PC-3 (cell line): ENCODE results near the gene VASP. TPM values are rescaled to one million over a fixed set of nuclear protein-coding genes. Genes with fewer than 3 reads are reported as not detected.
A peak's percentile ranks its signal among the peaks of the same experiment; 100 is the strongest.

Experiments
- ATAC-seq: fragments of 200-7000 bp; cut with Tn5 transposase; 2 replicates; pipeline ENCODE4 v1.9.1; 2020; ENCODE audit warnings: mild to moderate bottlenecking, moderate library complexity
- BruUV-seq: library from RNA; stranded (reverse); fragments of 400-500 nt; replicated peaks from 2 replicates; lab custom pipeline; 2021; lab: Mats Ljungman, UMichigan
- CTCF ChIA-PET: fragments of 300-600 bp; sonication (Branson Sonifier 250); formaldehyde crosslinking; loops from one replicate; lab custom pipeline; 2022; ENCODE audit warnings: antibody characterized with exemption; lab: Charles Lee
- POLR2A ChIA-PET: fragments of 300-600 bp; sonication (Branson Sonifier 250); formaldehyde crosslinking; loops from one replicate; lab custom pipeline; 2022; ENCODE audit warnings: antibody characterized with exemption; ENCODE audit not compliant: unreplicated experiment; lab: Charles Lee
- DNase-seq: peaks from one replicate; pipeline ENCODE4 v3.0.0-alpha.2; 2015
- H2AFZ ChIP-seq: fragments of 300-600 bp; sonication (generic); 2 replicates; pipeline ENCODE4 v1.6.0; 2016; ENCODE audit warnings: antibody characterized with exemption, low read length
- H3F3A ChIP-seq: fragments of 300-600 bp; sonication (generic); one replicate; pipeline ENCODE4 v1.6.0; 2017; ENCODE audit warnings: antibody characterized with exemption, low read length, control low read depth, mild to moderate bottlenecking; ENCODE audit not compliant: unreplicated experiment
- H3K27ac ChIP-seq: fragments of 300-600 bp; sonication (generic); 2 replicates; pipeline ENCODE4 v1.5.1; 2016; ENCODE audit warnings: mild to moderate bottlenecking, low read length
- H3K27me3 ChIP-seq: fragments of 300-600 bp; sonication (generic); 2 replicates; pipeline ENCODE4 v1.6.1; 2016; ENCODE audit warnings: low read length, mixed read lengths
- H3K36me3 ChIP-seq: fragments of 300-600 bp; sonication (generic); 2 replicates; pipeline ENCODE4 v1.6.1; 2016; ENCODE audit warnings: low read depth, mixed run types, low read length, mixed read lengths
- H3K4me1 ChIP-seq: fragments of 300-600 bp; sonication (generic); 2 replicates; pipeline ENCODE4 v1.5.1; 2016; ENCODE audit warnings: low read length; ENCODE audit not compliant: insufficient read depth
- H3K4me2 ChIP-seq: fragments of 300-600 bp; sonication (generic); 2 replicates; pipeline ENCODE4 v1.6.0; 2016; ENCODE audit warnings: low read length
- H3K4me3 ChIP-seq: fragments of 300-600 bp; sonication (generic); 2 replicates; pipeline ENCODE4 v1.5.1; 2016; ENCODE audit warnings: mild to moderate bottlenecking, low read length, mixed read lengths
- H3K79me2 ChIP-seq: fragments of 300-600 bp; sonication (generic); 2 replicates; pipeline ENCODE4 v1.6.1; 2017; ENCODE audit warnings: low read length, mixed read lengths
- H3K9ac ChIP-seq: fragments of 300-600 bp; sonication (generic); 2 replicates; pipeline ENCODE4 v1.6.0; 2016; ENCODE audit warnings: mild to moderate bottlenecking, low read length
- H3K9me2 ChIP-seq: fragments of 300-600 bp; sonication (generic); replicated peaks from 2 replicates; pipeline ENCODE4 v1.6.1; 2016; ENCODE audit warnings: mixed run types, low read length, mixed read lengths
- H3K9me3 ChIP-seq: fragments of 300-600 bp; sonication (generic); 2 replicates; pipeline ENCODE4 v1.6.1; 2016; ENCODE audit warnings: low read length, mixed read lengths
- H4K20me1 ChIP-seq: fragments of 300-600 bp; sonication (generic); 2 replicates; pipeline ENCODE4 v1.6.1; 2016; ENCODE audit warnings: low read length, mixed read lengths
- EZH2 ChIP-seq: fragments of 300-600 bp; sonication (generic); IDR thresholded peaks from one replicate; pipeline ENCODE4 v1.6.1; 2017; ENCODE audit warnings: antibody characterized with exemption, mild to moderate bottlenecking, low read length; ENCODE audit not compliant: unreplicated experiment
- EZH2phosphoT487 ChIP-seq: fragments of 300-600 bp; sonication (generic); IDR thresholded peaks from 2 replicates; pipeline ENCODE4 v1.6.1; 2018; ENCODE audit warnings: mild to moderate bottlenecking, antibody characterized with exemption, low read length, borderline replicate concordance
- intact Hi-C: fragments of 100-400 bp; cut with micrococcal nuclease; formaldehyde crosslinking; loops from 2 replicates; pipeline ENCODE4 v1.9.0; 2023
- total RNA-seq: library from RNA; depleted of rRNA; stranded (reverse); fragments of >200 nt; gene quantifications from 2 replicates; pipeline ENCODE4 v1.2.3, GENCODE V29; 2014
- TF ChIP-seq, protein P1 (sequence below): fragments of 300-600 bp; sonication (generic); conservative IDR thresholded peaks from 2 replicates; pipeline ENCODE4 v1.5.1; 2017; ENCODE audit warnings: antibody characterized with exemption, low read depth, mild to moderate bottlenecking, low read length

Gene VASP
- total RNA-seq, 1 experiment from 2014 or later = 120 TPM

- Histone ChIP-seq H2AFZ (peak overlapping the region; percentile 71), H3K9me3 (no peaks in the 10 kb centered on the region), H3F3A (peaks cover 8% of the 10 kb centered on the region), H3K9me2 (no peaks in the 10 kb centered on the region), H3K4me2 (peak overlapping the region; percentile 98), H3K4me1 (peaks cover 16% of the 10 kb centered on the region), H3K27me3 (no peaks in the 10 kb centered on the region), H3K9ac (peak overlapping the region; percentile 74), H4K20me1 (no peaks in the 10 kb centered on the region), H3K36me3 (peaks cover 18% of the 10 kb centered on the region), H3K79me2 (no peaks in the 10 kb centered on the region), H3K4me3 (peak overlapping the region; percentile 75), H3K27ac (peak overlapping the region; percentile 86)
- ATAC-seq (peak; percentile 67), DNase-seq (peak; percentile 86)
- BruUV-seq = TSS peak; percentile 14
- ChIA-PET CTCF (interaction anchor here (0.5 to 1.5 kb wide), 3 partner anchors 29 to 274 kb away, joined by 8 to 10 read pairs (median 8); no protein-coding TSS in a partner anchor), POLR2A (interaction anchor here (0.6 kb wide), 1 partner anchor 56 kb away, joined by 3 read pairs; the partner anchor contains the start of gene OPA3)
- intact Hi-C loops = loop anchor here (2.0 kb wide), 2 partner anchors 40 to 114 kb away; no protein-coding TSS in a partner anchor
- TF ChIP-seq, protein P1, sequence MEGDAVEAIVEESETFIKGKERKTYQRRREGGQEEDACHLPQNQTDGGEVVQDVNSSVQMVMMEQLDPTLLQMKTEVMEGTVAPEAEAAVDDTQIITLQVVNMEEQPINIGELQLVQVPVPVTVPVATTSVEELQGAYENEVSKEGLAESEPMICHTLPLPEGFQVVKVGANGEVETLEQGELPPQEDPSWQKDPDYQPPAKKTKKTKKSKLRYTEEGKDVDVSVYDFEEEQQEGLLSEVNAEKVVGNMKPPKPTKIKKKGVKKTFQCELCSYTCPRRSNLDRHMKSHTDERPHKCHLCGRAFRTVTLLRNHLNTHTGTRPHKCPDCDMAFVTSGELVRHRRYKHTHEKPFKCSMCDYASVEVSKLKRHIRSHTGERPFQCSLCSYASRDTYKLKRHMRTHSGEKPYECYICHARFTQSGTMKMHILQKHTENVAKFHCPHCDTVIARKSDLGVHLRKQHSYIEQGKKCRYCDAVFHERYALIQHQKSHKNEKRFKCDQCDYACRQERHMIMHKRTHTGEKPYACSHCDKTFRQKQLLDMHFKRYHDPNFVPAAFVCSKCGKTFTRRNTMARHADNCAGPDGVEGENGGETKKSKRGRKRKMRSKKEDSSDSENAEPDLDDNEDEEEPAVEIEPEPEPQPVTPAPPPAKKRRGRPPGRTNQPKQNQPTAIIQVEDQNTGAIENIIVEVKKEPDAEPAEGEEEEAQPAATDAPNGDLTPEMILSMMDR = peak; percentile 52
- no peak for TF ChIP-seq EZH2
- no peak for TF ChIP-seq EZH2phosphoT487
Measured at GRCh38 chr19:45528744-45529419, 21.6 kb downstream of the VASP start.

DNA sequence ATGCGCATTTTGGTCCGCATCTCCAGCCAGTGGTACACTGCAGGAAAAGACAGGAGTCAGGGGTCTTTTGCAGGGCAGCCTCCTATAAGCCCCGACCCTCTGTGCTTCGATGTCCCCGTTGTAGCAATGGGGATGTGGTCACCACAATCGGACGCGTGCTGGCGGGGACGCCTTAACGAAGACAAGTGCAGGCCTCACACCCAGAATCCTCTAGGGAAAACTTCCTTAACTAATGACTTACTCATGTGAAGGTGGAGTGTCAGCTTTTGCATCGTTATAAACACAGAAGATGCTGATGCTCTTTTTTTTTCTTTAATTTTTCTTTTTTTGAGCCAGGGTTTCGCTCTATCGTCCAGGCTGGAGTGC is 22.1 kb downstream of the VASP start:
- Histone ChIP-seq H3K4me3 (peak overlapping the region; percentile 75), H2AFZ (peak overlapping the region; percentile 71), H3K4me1 (peaks cover 16% of the 10 kb centered on the region), H3F3A (peaks cover 8% of the 10 kb centered on the region), H4K20me1 (no peaks in the 10 kb centered on the region), H3K9me3 (no peaks in the 10 kb centered on the region), H3K9ac (peak overlapping the region; percentile 74), H3K27me3 (no peaks in the 10 kb centered on the region), H3K36me3 (peaks cover 13% of the 10 kb centered on the region), H3K79me2 (no peaks in the 10 kb centered on the region), H3K9me2 (no peaks in the 10 kb centered on the region), H3K4me2 (peak overlapping the region; percentile 98), H3K27ac (peak overlapping the region; percentile 86)
- ChIA-PET CTCF (interaction anchor here (0.6 to 1.5 kb wide), 2 partner anchors 29 to 37 kb away, joined by 8 to 10 read pairs; no protein-coding TSS in a partner anchor), POLR2A (no interaction called here)
- ATAC-seq (no peak), DNase-seq (no peak)
- intact Hi-C loops = loop anchor here (2.0 kb wide), 2 partner anchors 39 to 113 kb away; no protein-coding TSS in a partner anchor
- TF ChIP-seq EZH2phosphoT487 = no peak
- no TSS peak for BruUV-seq

DNA sequence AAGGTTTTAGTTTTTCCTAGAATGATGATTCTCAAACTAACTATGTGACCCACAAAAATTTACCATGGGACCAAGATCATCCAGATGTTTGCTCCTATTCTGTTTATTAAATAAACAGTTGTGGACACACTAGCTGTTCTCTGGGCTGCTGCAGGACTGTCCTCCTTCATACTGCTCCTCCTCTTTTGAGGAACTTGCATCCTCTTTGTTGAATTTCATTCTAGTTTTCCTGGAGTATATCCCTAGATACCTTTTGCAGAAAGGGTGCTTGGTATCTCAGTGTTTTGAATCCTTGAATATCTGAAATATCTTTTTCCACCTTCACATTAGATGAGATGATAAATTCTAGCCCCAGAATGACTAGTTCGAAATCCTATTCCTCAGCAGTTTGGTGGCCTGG is 24.1 kb downstream of the VASP start:
- H3K9me2 ChIP-seq = no peaks in the 10 kb centered on the region
- H3K27me3 ChIP-seq = no peaks in the 10 kb centered on the region
- intact Hi-C loops = no loop called here
- H3K4me2 ChIP-seq = no peak overlapping the region
- ATAC-seq (no peak), DNase-seq (no peak)
- peaks cover 16% of the 10 kb centered on the region for H3K4me1 ChIP-seq
- H4K20me1 ChIP-seq = no peaks in the 10 kb centered on the region
- no TSS peak for BruUV-seq
- H3K9me3 ChIP-seq = no peaks in the 10 kb centered on the region
- no peak overlapping the region for H2AFZ ChIP-seq
- H3K79me2 ChIP-seq = no peaks in the 10 kb centered on the region
- H3K4me3 ChIP-seq = no peak overlapping the region
- TF ChIP-seq EZH2 (no peak), EZH2phosphoT487 (no peak)
- TF ChIP-seq, protein P1 = no peak
- H3F3A ChIP-seq = peaks cover 8% of the 10 kb centered on the region
- H3K9ac ChIP-seq = no peak overlapping the region
- H3K27ac ChIP-seq = no peak overlapping the region
- ChIA-PET CTCF (interaction anchor here (0.6 kb wide), 2 partner anchors 17 to 161 kb away, joined by 6 to 7 read pairs; partner anchors contain the start of gene QPCTL), POLR2A (no interaction called here)
- H3K36me3 ChIP-seq = no peaks in the 10 kb centered on the region
